AG04450 (cell line): ENCODE data around the gene ZACN. TPM values are rescaled to one million over a fixed set of nuclear protein-coding genes. Genes with fewer than 3 reads are reported as not detected.
A peak's percentile ranks its signal among the peaks of the same experiment; 100 is the strongest.

ENCODE experiments used
- CTCF ChIA-PET: fragments of 300-600, 350-600 bp; formaldehyde crosslinking; extraction: SDS; loops from one replicate; lab custom pipeline; 2022; ENCODE audit warnings: antibody characterized with exemption, inconsistent platforms; lab: Charles Lee
- POLR2A ChIA-PET: fragments of 350-600 bp; formaldehyde crosslinking; extraction: SDS; loops from one replicate; lab custom pipeline; 2021; ENCODE audit warnings: antibody characterized with exemption, inconsistent platforms; lab: Yijun Ruan, JAX
- DNase-seq: peaks from one replicate; pipeline ENCODE4 v3.0.0-alpha.2; 2011; ENCODE audit warnings: low read depth, low spot score
- H3K27ac ChIP-seq: one replicate; pipeline ENCODE4 v1.5.1; 2012; ENCODE audit warnings: low read depth, low read length, control low read depth
- H3K27me3 ChIP-seq: one replicate; pipeline ENCODE4 v1.6.0; 2012; ENCODE audit warnings: low read length; ENCODE audit not compliant: control insufficient read depth, insufficient read depth
- H3K4me3 ChIP-seq: 2 replicates; pipeline ENCODE4 v1.5.1; 2011; ENCODE audit warnings: mild to moderate bottlenecking, low read depth, low read length, control low read depth
- H3K9me3 ChIP-seq: 2 replicates; pipeline ENCODE4 v1.5.1; 2012; ENCODE audit warnings: low read length; ENCODE audit not compliant: control insufficient read depth, insufficient read depth
- CTCF ChIP-seq: IDR thresholded peaks from 2 replicates; pipeline ENCODE4 v1.5.1; 2011; ENCODE audit warnings: low read depth, low read length, control low read depth, inconsistent platforms
- polyA plus RNA-seq: library from polyadenylated mRNA; depleted of rRNA; stranded (reverse); fragments of >200 nt; gene quantifications from 2 replicates; pipeline ENCODE4 v1.2.3, GENCODE V29; 2011

The ZACN gene
- polyA plus RNA-seq, 1 experiment: not detected

- POLR2A ChIA-PET: interaction anchor here (1.2 kb wide), 1 partner anchor 58 kb away, joined by 3 read pairs; no protein-coding TSS in a partner anchor
- CTCF ChIA-PET: no interaction called here
- no peak for TF ChIP-seq CTCF
- Histone ChIP-seq H3K4me3 (no peak overlapping the region), H3K9me3 (no peaks in the 10 kb centered on the region), H3K27ac (no peak overlapping the region), H3K27me3 (no peaks in the 10 kb centered on the region)
- DNase-seq: no peak
Measured at GRCh38 chr17:76094046-76094445, 15.1 kb downstream of the ZACN start.

- Histone ChIP-seq H3K4me3 (no peak overlapping the region), H3K9me3 (no peaks in the 10 kb centered on the region), H3K27ac (no peak overlapping the region), H3K27me3 (no peaks in the 10 kb centered on the region)
- DNase-seq: no peak
- ChIA-PET POLR2A (interaction anchor here (0.7 kb wide), 1 partner anchor 42 kb away, joined by 4 read pairs; no protein-coding TSS in a partner anchor), CTCF (interaction anchor here (1.0 to 2.4 kb wide), 3 partner anchors 86 to 204 kb away, joined by 3 to 8 read pairs (median 4); no protein-coding TSS in a partner anchor)
- TF ChIP-seq CTCF: no peak
Measured at GRCh38 chr17:76095943-76096342, 17.0 kb downstream of the ZACN start.

- CTCF ChIA-PET: no interaction called here
- no peak for DNase-seq
Measured at GRCh38 chr17:76097716-76098295, 18.8 kb downstream of the ZACN start.

GRCh38 chr17:76102944-76103273 is 23.9 kb downstream of the ZACN start:
- POLR2A ChIA-PET: interaction anchor here (0.9 to 1.1 kb wide), 2 partner anchors 162 to 177 kb away, joined by 3 read pairs; partner anchors contain the start of gene UBALD2

More at GRCh38 chr17:76097716-76098295, 18.8 kb downstream of the ZACN start:
- Histone ChIP-seq H3K27ac (no peak overlapping the region), H3K27me3 (no peaks in the 10 kb centered on the region), H3K4me3 (no peak overlapping the region), H3K9me3 (no peaks in the 10 kb centered on the region)
- TF ChIP-seq CTCF: no peak
- POLR2A ChIA-PET: no interaction called here

More at GRCh38 chr17:76102944-76103273, 23.9 kb downstream of the ZACN start:
- Histone ChIP-seq H3K9me3 (peaks cover 3% of the 10 kb centered on the region; the same call in 1 of the 2 replicates), H3K27me3 (no peaks in the 10 kb centered on the region), H3K4me3 (peak overlapping the region; percentile 73), H3K27ac (peak overlapping the region; percentile 47)
- TF ChIP-seq CTCF: no peak
- no peak for DNase-seq
- CTCF ChIA-PET: interaction anchor here (4.1 kb wide), 1 partner anchor 176 kb away, joined by 22 read pairs; no protein-coding TSS in a partner anchor
